GM18868 (cell line): ENCODE data around the gene A3GALT2.

Experiments
- ATAC-seq: cut with Tn5 transposase; IDR thresholded peaks from one replicate; pipeline ENCODE4 v1.9.1; 2021; ENCODE audit warnings: mild to moderate bottlenecking, moderate library complexity; ENCODE audit not compliant: unreplicated experiment

A3GALT2 gene

DNA sequence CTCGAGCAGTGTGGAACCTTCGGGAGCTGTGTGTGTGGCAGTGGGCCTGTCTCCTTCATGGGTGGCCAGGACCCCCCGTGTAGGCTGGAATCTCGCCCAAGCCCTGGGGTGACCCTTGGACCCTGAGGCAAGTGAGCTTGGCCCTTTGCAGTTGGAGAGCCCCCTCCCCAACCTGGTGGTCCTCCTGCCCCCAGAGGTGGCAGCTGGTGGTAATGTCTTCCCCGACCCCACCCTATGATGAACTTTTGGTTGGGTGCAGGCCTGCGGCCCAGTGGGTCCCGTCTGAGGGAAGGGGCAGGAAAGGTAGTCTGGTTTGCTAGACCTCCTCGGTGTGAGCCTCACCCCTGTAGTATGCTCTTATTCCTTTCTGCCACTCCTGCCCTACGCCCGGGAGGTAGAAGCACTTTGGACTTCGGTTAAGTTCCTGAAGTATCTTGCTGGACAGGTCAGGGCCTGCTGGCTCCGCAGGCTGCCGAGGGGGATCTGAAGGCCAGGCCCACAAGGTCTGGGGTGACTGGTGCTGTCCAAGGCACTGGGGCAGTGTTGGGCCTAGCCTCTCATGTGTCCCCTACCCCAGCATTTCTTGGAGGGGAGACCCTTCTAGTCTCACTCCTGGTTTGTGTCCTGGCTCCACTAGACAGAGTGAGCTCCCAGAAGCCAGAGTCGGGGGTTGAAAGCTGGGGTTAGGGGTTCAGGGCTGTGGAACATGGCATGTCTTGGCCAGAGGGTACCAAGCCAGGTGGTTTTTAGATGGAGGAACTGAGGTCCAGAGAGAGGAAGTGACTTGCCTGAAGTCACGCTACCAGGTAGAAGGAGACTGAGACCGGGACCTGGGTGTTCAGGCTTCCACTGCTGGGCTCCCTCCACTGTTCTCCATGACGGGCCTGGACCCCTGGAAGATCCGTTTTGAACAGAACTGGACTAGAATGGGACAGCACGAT is 62.9 kb downstream of the A3GALT2 start:
- no peak for ATAC-seq

- ATAC-seq: no peak
Measured at GRCh38 chr1:33257207-33257771, 63.6 kb downstream of the A3GALT2 start.
